Astrocyte (in vitro differentiated cells and primary cell): ENCODE data around the gene LSM2. TPM values are rescaled to one million over a fixed set of nuclear protein-coding genes. Genes with fewer than 3 reads are reported as not detected.

Source experiments
- DNase-seq: peaks from one replicate; pipeline ENCODE4 v3.0.0-alpha.2; 2010; ENCODE audit warnings: low read depth
- FAIRE-seq: peaks from 2 replicates; lab custom pipeline; 2011; peaks lifted over from hg19 to GRCh38; lab: Jason Lieb, UNC
- H2AFZ ChIP-seq: 2 replicates; pipeline ENCODE4 v1.6.0; 2012; ENCODE audit warnings: low read depth, low read length, inconsistent platforms
- H3K27ac ChIP-seq: 2 replicates; pipeline ENCODE4 v1.5.1; 2011; ENCODE audit warnings: low read depth, low read length, inconsistent platforms
- H3K27me3 ChIP-seq: 2 replicates; pipeline ENCODE4 v1.6.0; 2011; ENCODE audit warnings: low read length, inconsistent platforms; ENCODE audit not compliant: insufficient read depth
- H3K36me3 ChIP-seq: 2 replicates; pipeline ENCODE4 v1.5.1; 2011; ENCODE audit warnings: low read length, inconsistent platforms; ENCODE audit not compliant: insufficient read depth
- H3K4me1 ChIP-seq: 2 replicates; pipeline ENCODE4 v1.5.1; 2011; ENCODE audit warnings: low read length, inconsistent platforms; ENCODE audit not compliant: insufficient read depth
- H3K4me2 ChIP-seq: 2 replicates; pipeline ENCODE4 v1.6.0; 2012; ENCODE audit warnings: low read length, inconsistent platforms
- H3K4me3 ChIP-seq: 2 replicates; pipeline ENCODE4 v1.5.1; 2011; ENCODE audit warnings: low read depth, mild to moderate bottlenecking, low read length, inconsistent platforms; ENCODE audit not compliant: insufficient read depth
- H3K79me2 ChIP-seq: 2 replicates; pipeline ENCODE4 v1.6.0; 2012; ENCODE audit warnings: mild to moderate bottlenecking, low read length, inconsistent platforms; ENCODE audit not compliant: insufficient read depth
- H3K9ac ChIP-seq: 2 replicates; pipeline ENCODE4 v1.6.0; 2012; ENCODE audit warnings: mild to moderate bottlenecking, low read length, inconsistent platforms
- H3K9me3 ChIP-seq: 2 replicates; pipeline ENCODE4 v1.5.1; 2012; ENCODE audit warnings: low read depth, mild to moderate bottlenecking, low read length, inconsistent platforms; ENCODE audit not compliant: insufficient read depth
- H4K20me1 ChIP-seq: 2 replicates; pipeline ENCODE4 v1.6.0; 2012; ENCODE audit warnings: low read length, inconsistent platforms; ENCODE audit not compliant: insufficient read depth
- H3K27ac Mint-ChIP-seq: one replicate; pipeline ENCODE4 v1.8.0; 2021; ENCODE audit warnings: mild to moderate bottlenecking, mixed read lengths; ENCODE audit not compliant: unreplicated experiment
- H3K27me3 Mint-ChIP-seq: one replicate; pipeline ENCODE4 v1.8.0; 2021; ENCODE audit warnings: low read depth, mixed read lengths; ENCODE audit not compliant: unreplicated experiment
- H3K36me3 Mint-ChIP-seq: one replicate; pipeline ENCODE4 v1.8.0; 2021; ENCODE audit warnings: low read depth, mixed read lengths; ENCODE audit not compliant: unreplicated experiment
- H3K4me1 Mint-ChIP-seq: one replicate; pipeline ENCODE4 v1.8.0; 2021; ENCODE audit warnings: low read depth, mixed read lengths; ENCODE audit not compliant: unreplicated experiment
- H3K4me3 Mint-ChIP-seq: one replicate; pipeline ENCODE4 v1.8.0; 2021; ENCODE audit warnings: mild to moderate bottlenecking, moderate library complexity, mixed read lengths; ENCODE audit not compliant: unreplicated experiment
- H3K9me3 Mint-ChIP-seq: one replicate; pipeline ENCODE4 v1.8.0; 2021; ENCODE audit warnings: mild to moderate bottlenecking, mixed read lengths; ENCODE audit not compliant: unreplicated experiment
- EZH2 ChIP-seq: IDR thresholded peaks from 2 replicates; pipeline ENCODE4 v1.6.1; 2012; ENCODE audit warnings: mild to moderate bottlenecking, low read length, inconsistent platforms; ENCODE audit not compliant: insufficient read depth
- total RNA-seq: library from RNA; stranded (reverse); gene quantifications from 2 replicates; pipeline ENCODE4 v1.2.1, GENCODE V29; 2021
- TF ChIP-seq, protein P1 (sequence below): IDR thresholded peaks from 2 replicates; pipeline ENCODE4 v1.5.1; 2011; ENCODE audit warnings: low read depth, mild to moderate bottlenecking, inconsistent platforms, low read length, moderate library complexity; ENCODE audit not compliant: insufficient read depth

The LSM2 gene
- total RNA-seq, 1 donor from 2014 or later, result 43.8 TPM

DNA sequence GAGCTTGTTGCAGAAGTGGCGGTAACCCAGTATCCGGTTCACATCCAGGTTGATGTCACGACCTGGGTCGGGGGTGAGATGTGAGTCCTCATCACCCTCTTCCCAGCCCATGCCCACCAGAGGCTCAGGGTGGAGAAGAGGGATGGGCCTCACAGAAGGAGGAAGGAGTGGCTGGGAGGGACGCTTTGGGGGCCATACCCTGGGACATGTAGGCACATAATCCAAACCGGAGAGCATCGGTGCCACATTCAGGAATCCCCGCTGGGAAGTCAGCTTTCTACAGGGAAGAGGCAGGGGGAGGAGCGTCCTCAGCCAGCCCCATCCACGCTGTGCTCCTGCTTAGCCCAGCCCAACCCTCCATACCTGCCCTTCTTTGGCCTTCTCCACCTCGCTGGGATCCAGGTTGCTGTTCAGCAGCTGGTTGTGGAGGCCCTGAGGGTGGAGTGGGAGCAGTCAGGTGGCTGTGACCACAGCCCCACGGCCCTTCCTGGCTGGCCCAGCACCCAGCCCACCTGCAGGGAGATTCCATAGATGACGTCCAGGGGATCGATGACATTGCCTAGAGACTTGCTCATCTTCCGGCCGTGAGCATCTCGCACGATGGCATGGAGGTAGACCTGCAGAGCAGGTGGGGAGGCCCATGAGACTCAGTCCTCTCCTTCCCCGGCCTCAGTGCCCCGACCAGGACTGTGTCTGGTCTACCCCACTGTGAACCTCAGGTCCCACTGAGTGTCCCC, 26.1 kb downstream of the LSM2 start:
- no peak overlapping the region for H3K4me3 ChIP-seq
- no peaks in the 10 kb centered on the region for H3K27me3 ChIP-seq
- Mint-ChIP-seq H3K27me3 (no peaks in the 10 kb centered on the region), H3K36me3 (peaks cover 29% of the 10 kb centered on the region), H3K4me1 (peaks cover 6% of the 10 kb centered on the region), H3K27ac (no peak overlapping the region), H3K9me3 (no peaks in the 10 kb centered on the region), H3K4me3 (no peak overlapping the region)
- no peak overlapping the region for H3K4me2 ChIP-seq
- no peaks in the 10 kb centered on the region for H3K79me2 ChIP-seq
- DNase-seq (no peak), FAIRE-seq (no peak)
- H3K36me3 ChIP-seq, result peaks cover 18% of the 10 kb centered on the region
- H2AFZ ChIP-seq, result no peak overlapping the region
- no peak for TF ChIP-seq EZH2
- TF ChIP-seq, protein P1, sequence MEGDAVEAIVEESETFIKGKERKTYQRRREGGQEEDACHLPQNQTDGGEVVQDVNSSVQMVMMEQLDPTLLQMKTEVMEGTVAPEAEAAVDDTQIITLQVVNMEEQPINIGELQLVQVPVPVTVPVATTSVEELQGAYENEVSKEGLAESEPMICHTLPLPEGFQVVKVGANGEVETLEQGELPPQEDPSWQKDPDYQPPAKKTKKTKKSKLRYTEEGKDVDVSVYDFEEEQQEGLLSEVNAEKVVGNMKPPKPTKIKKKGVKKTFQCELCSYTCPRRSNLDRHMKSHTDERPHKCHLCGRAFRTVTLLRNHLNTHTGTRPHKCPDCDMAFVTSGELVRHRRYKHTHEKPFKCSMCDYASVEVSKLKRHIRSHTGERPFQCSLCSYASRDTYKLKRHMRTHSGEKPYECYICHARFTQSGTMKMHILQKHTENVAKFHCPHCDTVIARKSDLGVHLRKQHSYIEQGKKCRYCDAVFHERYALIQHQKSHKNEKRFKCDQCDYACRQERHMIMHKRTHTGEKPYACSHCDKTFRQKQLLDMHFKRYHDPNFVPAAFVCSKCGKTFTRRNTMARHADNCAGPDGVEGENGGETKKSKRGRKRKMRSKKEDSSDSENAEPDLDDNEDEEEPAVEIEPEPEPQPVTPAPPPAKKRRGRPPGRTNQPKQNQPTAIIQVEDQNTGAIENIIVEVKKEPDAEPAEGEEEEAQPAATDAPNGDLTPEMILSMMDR, result no peak
- H3K27ac ChIP-seq, result no peak overlapping the region
- H4K20me1 ChIP-seq, result peaks cover 9% of the 10 kb centered on the region
- no peak overlapping the region for H3K9ac ChIP-seq
- H3K4me1 ChIP-seq, result peaks cover 16% of the 10 kb centered on the region
- H3K9me3 ChIP-seq, result no peaks in the 10 kb centered on the region

DNA sequence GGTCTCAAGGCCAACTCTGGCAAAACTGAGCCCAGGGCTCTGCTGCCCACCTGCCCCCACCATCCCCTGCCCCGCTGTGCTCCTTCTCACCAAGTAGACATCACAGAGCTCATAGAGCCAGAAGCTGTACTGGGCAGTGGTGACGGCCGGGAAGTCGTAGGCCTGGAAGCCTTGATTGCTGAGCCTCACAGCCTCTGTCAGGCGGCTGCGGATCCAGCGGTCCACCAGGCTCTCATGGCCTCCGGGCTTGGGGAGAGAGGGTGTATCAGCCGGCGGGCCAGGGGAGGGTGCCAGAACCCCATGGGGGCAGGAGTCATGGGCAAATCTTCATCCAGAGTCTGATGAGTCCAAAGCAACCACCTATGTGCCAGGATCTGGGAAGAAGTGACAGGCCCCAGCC, 26.9 kb downstream of the LSM2 start:
- H3K9ac ChIP-seq, result no peak overlapping the region
- Mint-ChIP-seq H3K36me3 (peaks cover 29% of the 10 kb centered on the region), H3K27ac (no peak overlapping the region), H3K27me3 (no peaks in the 10 kb centered on the region), H3K4me1 (peaks cover 6% of the 10 kb centered on the region), H3K4me3 (no peak overlapping the region), H3K9me3 (no peaks in the 10 kb centered on the region)
- no peak for DNase-seq
- H3K27ac ChIP-seq, result no peak overlapping the region
- H3K4me2 ChIP-seq, result no peak overlapping the region
- no peak for FAIRE-seq
- H3K4me3 ChIP-seq, result no peak overlapping the region
- peaks cover 14% of the 10 kb centered on the region for H3K36me3 ChIP-seq
- no peaks in the 10 kb centered on the region for H3K27me3 ChIP-seq
- H3K79me2 ChIP-seq, result no peaks in the 10 kb centered on the region
- H3K4me1 ChIP-seq, result peaks cover 16% of the 10 kb centered on the region
- H3K9me3 ChIP-seq, result no peaks in the 10 kb centered on the region
- TF ChIP-seq EZH2, result no peak
- TF ChIP-seq, protein P1, result no peak
- H4K20me1 ChIP-seq, result peaks cover 9% of the 10 kb centered on the region
- no peak overlapping the region for H2AFZ ChIP-seq
